Mononuclear cell (primary cell): ENCODE data around the gene ATG9B. TPM values are rescaled to one million over a fixed set of nuclear protein-coding genes. Genes with fewer than 3 reads are reported as not detected.
A peak's percentile ranks its signal among the peaks of the same experiment; 100 is the strongest.

Experiments
- H3K27me3 ChIP-seq: 2 replicates; pipeline ENCODE4 v1.6.0; 2011; ENCODE audit warnings: low read length, control low read depth; ENCODE audit not compliant: insufficient read depth
- H3K4me1 ChIP-seq: 2 replicates; pipeline ENCODE4 v1.5.1; 2011; ENCODE audit warnings: mild to moderate bottlenecking, low read length, control low read depth; ENCODE audit not compliant: insufficient read depth
- H3K4me3 ChIP-seq: 2 replicates; pipeline ENCODE4 v1.5.1; 2011; ENCODE audit warnings: mild to moderate bottlenecking, low read length, moderate library complexity
- H3K9me3 ChIP-seq: 2 replicates; pipeline ENCODE4 v1.5.1; 2011; ENCODE audit warnings: low read depth, mild to moderate bottlenecking, control low read depth, low read length
- total RNA-seq: library from RNA; depleted of rRNA; stranded (reverse); fragments of >200 nt; gene quantifications from one replicate; pipeline ENCODE4 v1.2.3, GENCODE V29; 2012

The ATG9B gene
- total RNA-seq, 1 donor = 3.6 TPM

DNA sequence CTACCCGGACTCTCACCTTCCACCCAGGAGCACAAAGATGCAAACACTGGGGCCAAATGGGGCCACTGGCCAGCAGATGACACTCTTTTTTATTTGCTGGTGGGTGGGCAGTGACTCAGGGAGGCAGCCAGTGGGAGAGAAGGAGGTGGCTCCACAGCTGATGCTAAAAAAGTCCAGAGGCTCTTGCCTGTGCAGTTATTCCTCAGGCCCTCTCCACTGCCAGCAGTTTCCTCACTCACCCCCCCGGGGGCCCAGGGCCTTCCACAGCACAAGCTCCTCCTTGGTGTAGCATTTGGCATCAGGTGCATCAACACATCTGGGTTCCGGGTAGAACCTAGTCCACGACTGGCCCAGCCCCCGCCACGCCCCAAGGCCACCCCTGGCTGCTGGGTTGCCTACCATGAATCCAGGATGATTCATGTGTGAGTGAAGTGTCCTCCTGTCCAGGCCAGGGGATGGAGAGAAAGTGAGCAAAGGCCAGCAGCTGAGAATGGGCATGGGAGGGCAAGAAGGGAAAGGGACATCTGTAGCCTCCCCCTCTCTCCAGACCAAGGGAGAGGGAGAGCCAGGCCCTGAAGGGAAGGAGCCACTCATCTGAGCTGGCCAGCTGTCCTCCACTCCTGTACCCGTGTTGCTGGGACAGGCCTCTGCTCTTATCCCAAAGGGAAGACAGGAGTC lies 44.4 kb downstream of the ATG9B start:
- H3K9me3 ChIP-seq = no peaks in the 10 kb centered on the region
- no peak overlapping the region for H3K4me3 ChIP-seq
- peaks cover 66% of the 10 kb centered on the region for H3K27me3 ChIP-seq
- peaks cover 24% of the 10 kb centered on the region for H3K4me1 ChIP-seq

- H3K4me1 ChIP-seq = peaks cover 34% of the 10 kb centered on the region
- H3K4me3 ChIP-seq = no peak within 1 kb of the TSS
- no peaks in the 10 kb centered on the region for H3K9me3 ChIP-seq
- peaks cover 58% of the 10 kb centered on the region for H3K27me3 ChIP-seq
Measured at GRCh38 chr7:150978126-150978789, 46.0 kb downstream of the ATG9B start, which contains the start of gene KCNH2. Gene KCNH2, minus strand, starts transcription at chr7:150978321. Its CDS starts 408 bp downstream, at chr7:150977913.

DNA sequence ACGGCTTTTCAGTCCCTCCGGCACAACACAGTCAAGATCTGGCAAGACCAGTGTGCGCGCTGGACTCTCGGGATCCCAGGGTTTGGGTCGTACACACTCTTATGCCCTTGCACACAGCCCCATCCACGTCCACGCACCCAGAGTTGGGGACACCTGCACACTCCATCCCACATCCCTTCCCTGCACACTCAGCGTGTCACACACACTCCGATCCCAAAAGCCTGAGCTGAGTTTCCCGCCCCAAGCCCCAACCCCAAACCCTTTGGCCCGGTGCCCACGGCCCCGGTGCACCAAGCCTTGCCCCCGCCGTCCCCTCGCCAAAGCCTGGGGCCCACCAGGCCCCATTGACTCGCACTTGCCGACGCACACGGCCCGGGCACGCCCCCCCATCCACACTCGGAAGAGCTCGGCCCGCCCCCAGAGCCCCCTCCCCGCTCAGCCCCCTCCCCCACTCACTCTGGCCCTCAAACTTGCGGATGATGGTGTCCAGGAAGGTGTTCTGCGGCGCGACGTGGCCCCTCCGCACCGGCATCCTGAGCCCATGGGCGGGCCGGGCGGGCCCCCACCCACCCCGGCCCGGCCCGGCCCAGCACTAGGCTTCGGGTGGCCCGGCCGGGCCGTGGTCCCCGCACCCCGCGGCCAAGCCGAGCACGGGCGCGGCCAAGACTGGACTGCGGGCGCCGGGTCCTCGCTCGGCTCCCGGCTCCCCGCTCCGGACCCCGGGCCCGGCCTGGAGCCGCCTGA lies 46.7 kb downstream of the ATG9B start:
- Histone ChIP-seq H3K4me3 (no peak overlapping the region), H3K27me3 (peaks cover 57% of the 10 kb centered on the region), H3K4me1 (peaks cover 34% of the 10 kb centered on the region), H3K9me3 (no peaks in the 10 kb centered on the region)

DNA sequence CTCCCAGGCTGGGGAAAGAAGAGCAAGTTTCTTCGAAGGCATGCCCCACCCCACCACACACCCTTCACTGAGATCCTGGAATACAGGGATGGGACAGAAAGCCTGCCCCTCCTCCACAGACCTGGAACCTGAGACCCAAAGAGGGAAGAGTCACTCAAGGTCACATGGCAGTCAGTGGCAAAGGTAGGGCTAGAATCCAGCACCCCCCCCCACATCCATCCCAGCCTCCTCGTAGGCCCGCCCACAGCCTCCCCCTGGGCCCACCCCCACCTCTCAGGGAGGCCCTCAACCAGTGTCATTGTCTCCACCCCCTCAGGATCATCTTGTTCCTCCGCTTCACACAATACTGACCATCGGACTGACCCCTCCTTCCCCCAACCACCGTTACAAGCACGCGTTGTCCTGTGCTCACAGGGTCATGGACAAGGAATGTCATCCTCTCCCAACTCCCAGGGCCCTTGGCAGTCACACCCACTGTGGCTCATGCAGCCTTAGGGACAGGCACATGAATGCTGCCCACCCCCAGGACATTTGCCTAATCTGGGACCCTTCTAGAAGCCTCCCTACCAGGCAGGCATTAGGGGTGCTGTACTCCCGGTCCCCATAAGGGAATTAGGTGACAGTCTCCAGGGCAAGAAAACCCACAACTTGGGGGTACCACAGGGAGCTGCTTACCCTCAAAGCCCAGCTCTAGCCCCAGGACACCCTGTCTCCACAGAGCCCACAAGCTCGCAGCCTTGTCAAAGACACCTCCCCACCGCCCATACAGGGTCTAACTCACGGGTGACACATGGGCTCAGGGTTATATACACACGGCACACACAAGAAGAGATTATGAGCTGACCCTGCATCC lies 47.5 kb downstream of the ATG9B start:
- no peaks in the 10 kb centered on the region for H3K9me3 ChIP-seq
- peaks cover 34% of the 10 kb centered on the region for H3K4me1 ChIP-seq
- H3K27me3 ChIP-seq = peaks cover 49% of the 10 kb centered on the region
- H3K4me3 ChIP-seq = no peak overlapping the region

GRCh38 chr7:150975536-150976319 lies 48.6 kb downstream of the ATG9B start:
- Histone ChIP-seq H3K4me1 (peaks cover 34% of the 10 kb centered on the region), H3K9me3 (no peaks in the 10 kb centered on the region), H3K27me3 (peaks cover 39% of the 10 kb centered on the region), H3K4me3 (no peak overlapping the region)

DNA sequence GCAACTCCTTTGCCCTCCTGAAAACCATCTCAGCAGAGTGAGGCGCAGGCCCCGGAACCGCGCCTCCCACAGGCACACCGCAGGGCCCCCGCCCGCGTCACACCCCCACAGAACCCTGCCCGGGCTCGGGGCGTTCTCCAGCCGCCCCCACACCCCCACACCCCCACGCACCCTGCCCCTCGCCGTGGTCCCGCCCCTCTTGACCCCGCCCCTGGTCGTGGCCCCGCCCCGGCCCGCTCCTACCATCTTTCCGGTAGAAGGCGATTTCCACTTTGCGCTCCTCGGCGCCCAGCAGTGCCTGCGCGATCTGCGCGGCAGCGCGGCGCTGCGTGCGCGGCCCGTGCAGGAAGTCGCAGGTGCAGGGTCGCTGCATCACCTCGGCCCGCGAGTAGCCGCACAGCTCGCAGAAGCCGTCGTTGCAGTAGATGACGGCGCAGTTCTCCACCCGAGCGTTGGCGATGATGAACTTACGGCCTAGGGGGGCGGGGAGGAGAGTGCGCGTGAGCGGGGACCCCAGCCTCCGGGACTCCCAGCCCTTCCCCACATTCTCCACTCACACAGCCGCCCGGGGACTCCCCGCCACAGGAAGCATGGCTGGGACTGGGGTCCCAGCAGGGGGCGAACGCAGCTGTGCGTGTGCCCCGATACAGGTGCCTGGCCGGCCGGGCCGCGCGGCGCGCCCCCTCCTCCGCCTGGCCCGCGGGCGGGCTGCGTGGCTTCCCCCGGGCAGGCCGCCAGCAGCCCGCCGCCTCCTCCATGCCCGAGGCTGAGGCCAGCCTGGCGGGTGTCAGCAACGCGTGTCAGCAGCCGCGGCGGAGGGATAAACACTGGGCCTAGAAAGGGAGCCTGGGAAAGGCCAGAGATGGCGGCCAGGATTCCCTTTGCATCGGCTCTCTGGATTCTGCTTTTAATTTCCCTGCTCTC lies 49.6 kb downstream of the ATG9B start:
- H3K4me1 ChIP-seq = peaks cover 34% of the 10 kb centered on the region
- peak overlapping the region; percentile 32 for H3K4me3 ChIP-seq
- H3K27me3 ChIP-seq = peaks cover 29% of the 10 kb centered on the region
- no peaks in the 10 kb centered on the region for H3K9me3 ChIP-seq

DNA sequence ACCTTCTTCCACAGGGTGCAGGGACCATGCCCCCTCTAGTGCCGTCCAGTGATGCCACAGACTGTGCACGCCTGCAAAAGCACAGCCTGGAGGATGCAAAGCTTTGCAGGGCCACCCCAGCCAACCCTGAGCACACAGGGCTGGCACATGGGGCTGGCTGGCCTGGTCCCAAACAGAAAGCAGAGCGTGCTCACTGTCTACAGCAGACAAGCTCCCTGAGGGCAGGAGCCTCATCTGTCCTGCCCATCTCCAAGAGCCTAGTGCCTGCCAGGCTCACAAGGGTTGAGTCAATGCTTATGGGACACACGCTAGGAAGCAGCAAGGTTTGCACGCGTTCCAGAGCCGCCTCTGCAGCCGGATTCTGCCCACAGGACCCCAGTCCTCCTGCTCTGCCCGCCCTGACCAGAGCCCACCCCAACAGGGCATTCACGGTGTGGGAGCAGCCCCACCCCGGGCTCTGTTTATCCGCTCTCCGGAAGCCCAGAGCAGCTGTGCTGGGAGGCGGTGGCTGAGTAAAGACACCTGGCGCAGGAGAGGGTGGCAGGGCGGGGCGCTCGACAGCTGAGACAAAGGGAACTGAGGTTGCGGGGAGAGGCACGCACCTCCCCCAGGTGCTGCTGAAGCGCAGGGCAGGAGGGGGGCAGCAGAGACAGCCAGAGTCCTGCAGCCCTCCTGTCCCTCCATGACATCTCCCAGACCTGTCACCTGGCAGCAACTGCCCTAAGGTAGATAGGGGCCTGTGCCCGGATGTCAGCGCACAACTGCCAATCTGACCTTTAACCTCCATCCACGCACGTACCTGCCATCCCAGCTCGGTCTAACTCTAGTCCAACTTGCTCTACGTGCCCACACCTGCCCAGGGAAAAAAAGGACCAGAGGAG lies 50.5 kb downstream of the ATG9B start:
- H3K9me3 ChIP-seq = no peaks in the 10 kb centered on the region
- H3K27me3 ChIP-seq = peaks cover 24% of the 10 kb centered on the region
- no peak overlapping the region for H3K4me3 ChIP-seq
- H3K4me1 ChIP-seq = peaks cover 29% of the 10 kb centered on the region

GRCh38 chr7:150972741-150973140 lies 51.6 kb downstream of the ATG9B start:
- H3K4me3 ChIP-seq = no peak overlapping the region
- H3K9me3 ChIP-seq = no peaks in the 10 kb centered on the region
- H3K4me1 ChIP-seq = peaks cover 24% of the 10 kb centered on the region
- peaks cover 20% of the 10 kb centered on the region for H3K27me3 ChIP-seq

- Histone ChIP-seq H3K4me3 (no peak overlapping the region), H3K9me3 (no peaks in the 10 kb centered on the region), H3K4me1 (peaks cover 19% of the 10 kb centered on the region), H3K27me3 (peaks cover 15% of the 10 kb centered on the region)
Measured at GRCh38 chr7:150972023-150972468, 52.2 kb downstream of the ATG9B start.

GRCh38 chr7:150971242-150972022 lies 52.9 kb downstream of the ATG9B start:
- Histone ChIP-seq H3K4me3 (no peak overlapping the region), H3K4me1 (peaks cover 19% of the 10 kb centered on the region), H3K27me3 (peaks cover 11% of the 10 kb centered on the region), H3K9me3 (no peaks in the 10 kb centered on the region)

DNA sequence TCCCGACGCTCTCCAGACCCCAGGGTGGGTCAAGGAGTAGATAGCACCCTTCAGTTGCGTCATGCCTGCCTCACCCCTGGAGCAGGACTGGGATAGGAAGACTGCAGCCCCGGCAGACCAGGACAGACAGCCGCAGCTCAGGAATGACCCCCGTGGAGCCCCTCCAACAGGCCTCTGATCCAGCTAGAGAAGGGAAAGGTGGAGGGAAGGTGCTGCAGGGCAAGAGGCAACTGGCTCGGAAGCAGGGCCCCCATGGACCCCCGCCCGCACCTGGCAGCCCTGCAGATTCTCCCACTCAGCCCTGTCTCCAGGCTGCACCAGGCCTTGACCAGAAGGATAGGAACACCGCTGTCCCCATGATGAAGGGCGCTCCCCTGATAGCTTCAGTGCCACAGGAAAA lies 53.9 kb downstream of the ATG9B start:
- H3K9me3 ChIP-seq = no peaks in the 10 kb centered on the region
- H3K4me3 ChIP-seq = no peak overlapping the region
- H3K4me1 ChIP-seq = peaks cover 14% of the 10 kb centered on the region
- peaks cover 1% of the 10 kb centered on the region for H3K27me3 ChIP-seq

GRCh38 chr7:150969475-150969874 lies 54.8 kb downstream of the ATG9B start:
- no peak overlapping the region for H3K4me3 ChIP-seq
- no peaks in the 10 kb centered on the region for H3K27me3 ChIP-seq
- H3K4me1 ChIP-seq = peaks cover 9% of the 10 kb centered on the region
- H3K9me3 ChIP-seq = no peaks in the 10 kb centered on the region
